Measurements from ENCODE around the gene SLC49A3.

Gene SLC49A3

GRCh38 chr4:726235-726787 lies 37.4 kb upstream of the SLC49A3 start:
- DNase-seq (ENCODE audit: low spot score): no peak
- in situ Hi-C loops (cut with MboI; ENCODE audit: low pct_unique_long_range_greater_than_20kb, low sequenced_read_pairs, unreplicated experiment): no loop called here
- no peak for TF ChIP-seq CTCF (IDR thresholded peaks at IDR 0.05; ENCODE audit: extremely low read depth, insufficient read depth, missing control alignments)

GRCh38 chr4:725391-726234 lies 36.7 kb upstream of the SLC49A3 start:
- DNase-seq (ENCODE audit: low spot score): no peak
- TF ChIP-seq CTCF (IDR thresholded peaks at IDR 0.05; ENCODE audit: extremely low read depth, insufficient read depth, missing control alignments): no peak
- in situ Hi-C loops (cut with MboI; ENCODE audit: low pct_unique_long_range_greater_than_20kb, low sequenced_read_pairs, unreplicated experiment): no loop called here

- in situ Hi-C loops (cut with MboI; ENCODE audit: low pct_unique_long_range_greater_than_20kb, low sequenced_read_pairs, unreplicated experiment): no loop called here
- DNase-seq (ENCODE audit: low spot score): no peak
- no peak for TF ChIP-seq CTCF (IDR thresholded peaks at IDR 0.05; ENCODE audit: extremely low read depth, insufficient read depth, missing control alignments)
These were observed 35.0 kb upstream of the SLC49A3 start for GRCh38 chr4:723751-724530.

GRCh38 chr4:722851-723360 lies 34.0 kb upstream of the SLC49A3 start:
- in situ Hi-C loops (cut with MboI; ENCODE audit: low pct_unique_long_range_greater_than_20kb, low sequenced_read_pairs, unreplicated experiment): no loop called here
- TF ChIP-seq CTCF (IDR thresholded peaks at IDR 0.05; ENCODE audit: extremely low read depth, insufficient read depth, missing control alignments): no peak
- DNase-seq (ENCODE audit: low spot score): no peak

GRCh38 chr4:722169-722725 lies 33.3 kb upstream of the SLC49A3 start:
- DNase-seq (ENCODE audit: low spot score): no peak
- no peak for TF ChIP-seq CTCF (IDR thresholded peaks at IDR 0.05; ENCODE audit: extremely low read depth, insufficient read depth, missing control alignments)
- in situ Hi-C loops (cut with MboI; ENCODE audit: low pct_unique_long_range_greater_than_20kb, low sequenced_read_pairs, unreplicated experiment): no loop called here
